ENCODE data around the gene VPS37B. TPM values are rescaled to one million over a fixed set of nuclear protein-coding genes. Genes with fewer than 3 reads are reported as not detected.

The VPS37B gene
- total and polyA plus RNA-seq, 2 of the 8 experiments (the other 6 are each of a cell fraction or from before 2014, with no cell fraction given) = 11.9 to 15.7 TPM

- H3K27ac ChIP-seq (ENCODE audit: low read depth, low read length) = no peak overlapping the region
- no peak overlapping the region for H3K14ac ChIP-seq (ENCODE audit: insufficient read length)
- H3K79me1 ChIP-seq (ENCODE audit: low read depth, low read length) = no peaks in the 10 kb centered on the region
- no peak overlapping the region for H4K91ac ChIP-seq (replicated peaks; ENCODE audit: insufficient read length, low read length)
- FAIRE-seq (no peak), DNase-seq (ENCODE audit: low read depth in 1 of 2, low spot score in 2 of 2) (no peak)
- no peaks in the 10 kb centered on the region for H4K20me1 ChIP-seq (replicated peaks in 1 of 2; ENCODE audit: control insufficient read depth in 1 of 2, insufficient read depth in 2 of 2, low read length in 2 of 2)
- no peak overlapping the region for H2BK15ac ChIP-seq (ENCODE audit: low read length)
- no peak overlapping the region for H2BK5ac ChIP-seq (ENCODE audit: low read depth, low read length)
- no peak overlapping the region for H2BK120ac ChIP-seq (replicated peaks; ENCODE audit: low read depth, low read length)
- CTCF ChIA-PET (ENCODE audit: partially characterized antibody) = interaction anchor here (0.7 to 1.1 kb wide), 2 partner anchors 36 to 160 kb away, joined by 3 to 4 read pairs; no protein-coding TSS in a partner anchor
- H2AFZ ChIP-seq (ENCODE audit: low read length) = no peak overlapping the region
- H3K4me1 ChIP-seq (replicated peaks in 1 of 4; ENCODE audit: control insufficient read depth in 3 of 4, insufficient read depth in 4 of 4, low read length in 3 of 4) = peaks cover 0 to 8% (median 2%) of the 10 kb centered on the region in 4 experiments; a peak in 3 of 7 replicates
- TF ChIP-seq EZH2 (IDR thresholded peaks at IDR 0.05; ENCODE audit: low read depth, low read length, severe bottlenecking) (no peak), RAD21 (IDR thresholded peaks at IDR 0.05 in 1 of 2, conservative IDR thresholded peaks at IDR 0.05 in 1 of 2; ENCODE audit: low read depth in 2 of 2, low read length in 2 of 2) (no peak), CHD1 (IDR thresholded peaks at IDR 0.05; ENCODE audit: low read depth, low read length) (no peak), TAF1 (IDR thresholded peaks at IDR 0.05; ENCODE audit: low read depth, low read length) (no peak), CTBP2 (IDR thresholded peaks at IDR 0.05; ENCODE audit: borderline replicate concordance, insufficient read depth, insufficient read length, low read length) (no peak), KDM1A (IDR thresholded peaks at IDR 0.05; ENCODE audit: borderline replicate concordance, low read length) (no peak), TCF12 (IDR thresholded peaks at IDR 0.05; ENCODE audit: low read depth, low read length) (no peak), BCL11A (IDR thresholded peaks at IDR 0.05; ENCODE audit: low read depth in 2 of 2, low read length in 2 of 2) (no peak), RNF2 (IDR thresholded peaks at IDR 0.05; ENCODE audit: borderline replicate concordance, low read depth, low read length, missing control alignments, poor library complexity, severe bottlenecking) (no peak), FOSL1 (IDR thresholded peaks at IDR 0.05; ENCODE audit: insufficient read depth, low read depth, low read length) (no peak), KDM5A (IDR thresholded peaks at IDR 0.05; ENCODE audit: low read length) (no peak), ZNF274 (IDR thresholded peaks at IDR 0.05; ENCODE audit: borderline replicate concordance, extremely low read depth, low read length) (no peak), CEBPB (IDR thresholded peaks at IDR 0.05; ENCODE audit: low read depth, low read length) (no peak), SP2 (IDR thresholded peaks at IDR 0.05; ENCODE audit: low read length) (no peak)
- no peak overlapping the region for H2AK5ac ChIP-seq (ENCODE audit: low read depth, low read length)
- H2BK12ac ChIP-seq (ENCODE audit: low read depth, low read length) = no peak overlapping the region
- 0 out of 2 replicates have a peak overlapping the region, but pooled peaks have one; percentile 27 for H2BK20ac ChIP-seq (ENCODE audit: low read length)
- no peak overlapping the region for H3K23ac ChIP-seq (ENCODE audit: insufficient read length)
- no peak overlapping the region for H3K4me3 ChIP-seq (ENCODE audit: extremely low read depth in 1 of 4, insufficient read depth in 2 of 4, low read depth in 3 of 4, low read length in 4 of 4)
- H3K9ac ChIP-seq (replicated peaks in 1 of 4; ENCODE audit: extremely low read depth in 1 of 4, low read depth in 3 of 4, low read length in 3 of 4) = no peak overlapping the region
- POLR2A ChIA-PET (ENCODE audit: partially characterized antibody) = no interaction called here
- no peaks in the 10 kb centered on the region for H3K27me3 ChIP-seq (replicated peaks in 1 of 4; ENCODE audit: control insufficient read depth in 3 of 4, extremely low read depth in 1 of 4, insufficient read depth in 3 of 4, low read length in 3 of 4)
- no peaks in the 10 kb centered on the region for H3K36me3 ChIP-seq (ENCODE audit: control insufficient read depth in 2 of 4, insufficient read depth in 4 of 4, low read length in 3 of 4)
- WGBS, 2 experiments (ENCODE audit: extremely low coverage in 1 of 2, insufficient coverage in 1 of 2, insufficient read length in 1 of 2, insufficient replicate concordance in 2 of 2, low coverage in 1 of 2, low lambda C conversion rate in 2 of 2, missing lambda C conversion rate in 1 of 2) = 85% methylated on average over 7 of the region's 7 CpGs; no CpG with 5 or more reads in 1 of the 2 experiments
- H3K18ac ChIP-seq (ENCODE audit: extremely low read depth, low read length) = no peak overlapping the region
- H3K4me2 ChIP-seq (ENCODE audit: insufficient read depth in 1 of 2, low read depth in 2 of 2, low read length in 2 of 2) = no peak overlapping the region
- no peaks in the 10 kb centered on the region for H3K79me2 ChIP-seq (ENCODE audit: control insufficient read depth in 1 of 2, insufficient read depth in 2 of 2, low read length in 2 of 2)
- H3K4ac ChIP-seq (replicated peaks; ENCODE audit: insufficient read length, low read depth, low read length) = no peak overlapping the region
- no peak overlapping the region for H3K56ac ChIP-seq (replicated peaks; ENCODE audit: insufficient read length, low read depth, low read length)
- no peaks in the 10 kb centered on the region for H3K9me3 ChIP-seq (ENCODE audit: insufficient read depth in 2 of 2, low read depth in 1 of 2, low read length in 1 of 2)
- no peak overlapping the region for H4K8ac ChIP-seq (ENCODE audit: extremely low read depth, insufficient read depth, low read length)
- no peaks in the 10 kb centered on the region for H3K23me2 ChIP-seq (ENCODE audit: low read depth, low read length)
- H4K5ac ChIP-seq (ENCODE audit: insufficient read length, low read depth, low read length) = no peak overlapping the region
Measured at GRCh38 chr12:122903693-122904034, 7.7 kb upstream of the VPS37B start.

Data from H1 (cell line).